IPS-18c (cell line): ENCODE measurements around the gene ATXN7.

Experiments
- H3K4me3 ChIP-seq: 2 replicates; pipeline ENCODE4 v1.7.0; 2013; ENCODE audit warnings: low read depth, mild to moderate bottlenecking, low read length, moderate library complexity; ENCODE audit not compliant: insufficient read depth
- H3K9me3 ChIP-seq: one replicate; pipeline ENCODE4 v1.6.1; 2013; ENCODE audit warnings: mild to moderate bottlenecking, low read length, moderate library complexity; ENCODE audit not compliant: control insufficient read depth, insufficient read depth

ATXN7 gene

DNA sequence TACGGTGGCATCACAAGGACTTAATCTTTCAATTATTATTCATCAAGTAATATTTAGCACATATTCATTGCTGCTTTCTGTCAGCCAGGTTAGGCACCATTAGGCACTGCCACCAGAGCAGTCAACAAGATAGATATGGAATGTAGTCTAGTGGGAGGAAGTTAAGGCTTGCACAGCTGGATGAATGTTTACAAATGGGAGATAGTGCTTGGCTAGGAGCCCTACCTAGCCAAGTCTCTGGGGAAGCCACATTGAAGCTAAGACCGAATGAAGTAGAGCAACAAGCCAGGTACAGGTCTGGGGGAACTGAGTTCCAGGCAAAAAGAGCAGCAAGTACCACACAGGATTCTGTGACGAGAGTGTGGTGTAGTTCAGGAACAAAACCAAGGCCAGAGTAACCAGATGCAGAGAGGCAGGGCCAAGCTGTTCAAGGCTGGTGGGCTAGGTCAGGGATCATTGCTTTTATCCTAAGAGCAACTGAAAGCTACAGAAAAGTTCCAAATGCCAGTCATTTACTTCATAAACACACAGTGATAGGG, 82.0 kb downstream of the ATXN7 start:
- no peak overlapping the region for H3K4me3 ChIP-seq
- H3K9me3 ChIP-seq: no peaks in the 10 kb centered on the region

DNA sequence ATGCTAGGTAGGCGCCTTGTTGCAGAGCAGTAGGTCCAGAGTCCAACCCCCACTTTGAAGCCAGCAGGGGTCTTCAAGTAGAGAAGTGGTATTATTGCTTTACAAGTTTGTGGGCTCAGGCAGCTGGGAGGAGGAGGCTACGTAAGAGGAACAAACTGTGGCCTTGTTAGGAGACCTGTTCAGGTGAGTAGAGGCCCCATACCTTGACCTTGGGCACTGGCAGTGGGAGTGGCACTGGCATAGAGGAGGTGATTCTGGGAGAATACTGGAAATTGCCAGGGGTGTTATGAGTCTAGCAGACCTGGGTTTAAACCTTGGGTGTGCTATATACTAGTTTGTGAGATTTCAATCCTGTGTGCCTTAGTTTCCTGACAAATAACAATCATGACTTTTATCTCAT, 83.1 kb downstream of the ATXN7 start:
- Histone ChIP-seq H3K4me3 (no peak overlapping the region), H3K9me3 (no peaks in the 10 kb centered on the region)

DNA sequence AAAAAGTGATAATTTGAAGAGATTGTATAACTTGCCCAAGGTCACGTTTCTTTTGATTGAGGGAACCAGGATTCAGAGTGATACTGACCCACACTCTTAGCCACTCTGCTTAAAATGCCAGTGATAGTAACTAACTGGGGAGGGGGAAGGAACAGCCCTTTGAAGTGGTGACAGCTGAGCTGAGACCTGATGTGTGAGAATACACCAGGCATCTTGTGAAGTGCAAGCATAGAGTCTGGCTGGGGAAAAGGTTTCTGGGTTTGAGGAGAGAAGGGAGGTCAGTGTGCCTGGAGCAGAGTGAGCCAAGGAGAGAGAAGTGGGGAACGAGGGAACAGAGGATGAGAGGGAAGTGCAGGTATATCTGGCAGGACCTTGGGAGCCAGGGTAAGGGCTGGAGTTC, 83.9 kb downstream of the ATXN7 start:
- no peaks in the 10 kb centered on the region for H3K9me3 ChIP-seq
- H3K4me3 ChIP-seq: no peak overlapping the region

DNA sequence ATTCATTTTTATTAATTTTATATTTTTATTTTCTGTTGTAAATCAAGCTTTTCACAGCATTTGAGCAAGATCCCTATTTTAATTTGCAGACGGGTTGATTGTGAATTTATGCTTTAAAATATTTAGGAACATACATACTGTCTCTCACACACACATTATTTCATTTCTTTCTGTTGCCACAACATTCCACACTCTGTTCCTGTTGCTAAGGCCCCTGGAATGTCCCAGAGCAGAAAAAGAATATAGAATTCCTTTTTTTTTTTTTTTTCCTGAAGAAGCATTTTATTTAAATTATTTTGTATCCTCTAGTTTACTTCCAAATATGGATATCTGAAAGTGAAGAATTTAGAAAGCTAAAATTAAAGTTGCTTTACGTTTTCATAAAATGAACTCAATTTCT, 85.3 kb downstream of the ATXN7 start:
- Histone ChIP-seq H3K4me3 (no peak overlapping the region), H3K9me3 (no peaks in the 10 kb centered on the region)

DNA sequence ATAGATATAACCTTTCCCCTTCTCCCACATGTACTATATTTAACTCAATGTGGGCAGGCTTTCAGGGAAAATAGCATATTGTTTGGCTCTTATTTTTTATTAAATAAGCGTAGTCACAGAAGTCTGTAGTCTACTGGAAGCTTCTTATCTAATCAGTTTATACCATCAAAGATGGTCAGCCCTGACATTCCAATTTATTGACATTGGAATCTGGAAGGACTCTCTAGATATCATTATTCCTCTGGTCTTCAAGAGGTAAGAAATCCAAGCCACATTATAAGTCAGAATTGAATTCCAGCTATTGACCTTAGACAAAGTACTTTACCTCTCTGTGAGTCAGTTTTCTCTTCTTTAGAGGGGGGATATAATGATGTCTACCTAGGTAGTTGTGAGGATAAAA, 87.0 kb downstream of the ATXN7 start:
- H3K4me3 ChIP-seq: no peak overlapping the region
- H3K9me3 ChIP-seq: no peaks in the 10 kb centered on the region

DNA sequence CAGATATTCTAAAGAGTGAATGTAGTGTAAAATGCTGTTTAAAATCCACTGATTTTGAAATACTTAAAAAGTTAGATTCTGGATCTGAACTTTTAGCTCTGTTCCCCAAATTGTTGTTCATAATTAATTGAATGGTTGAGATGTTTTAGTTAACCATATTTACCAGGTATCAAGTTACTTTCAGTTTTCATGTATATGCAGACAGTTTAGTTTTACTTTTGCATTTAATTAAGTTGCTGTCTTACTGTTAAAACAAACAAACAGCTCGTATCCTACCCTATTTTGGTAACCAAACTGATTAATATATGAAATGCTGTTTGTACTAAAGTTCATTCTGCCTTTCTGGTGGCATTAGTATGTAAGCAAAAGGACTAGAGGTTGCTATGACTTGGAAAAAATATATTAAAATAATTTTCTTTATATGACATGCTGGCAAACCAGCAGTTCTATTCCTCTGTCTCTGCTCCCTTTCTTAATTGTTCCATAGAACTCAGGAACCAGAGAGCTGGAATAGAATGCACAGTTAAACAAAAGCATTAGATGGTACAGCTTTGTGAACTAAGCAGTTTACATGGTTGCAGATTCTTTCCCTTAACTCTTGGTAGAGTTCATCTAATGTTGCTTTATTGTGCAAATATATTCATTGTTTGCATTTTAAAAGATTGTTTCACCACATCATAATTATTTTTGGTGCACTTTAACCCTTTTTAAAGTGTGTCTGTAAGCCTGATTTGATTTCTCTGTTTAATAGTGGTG, 88.0 kb downstream of the ATXN7 start:
- no peak overlapping the region for H3K4me3 ChIP-seq
- H3K9me3 ChIP-seq: no peaks in the 10 kb centered on the region

DNA sequence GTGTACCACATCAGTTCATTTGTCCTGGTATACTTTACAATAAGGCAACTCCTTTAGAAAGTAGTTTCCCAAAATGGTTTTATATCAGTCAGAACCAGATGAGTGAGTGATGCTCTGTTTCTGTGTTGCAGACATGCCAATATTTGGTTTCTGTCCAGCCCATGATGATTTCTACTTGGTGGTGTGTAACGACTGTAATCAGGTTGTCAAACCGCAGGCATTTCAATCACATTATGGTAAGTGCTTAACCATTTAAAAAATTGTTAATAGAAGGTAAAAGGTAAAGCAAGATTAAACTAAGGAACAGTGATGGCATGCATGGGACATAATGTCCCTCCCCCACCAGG, 88.6 kb downstream of the ATXN7 start:
- Histone ChIP-seq H3K4me3 (no peak overlapping the region), H3K9me3 (no peaks in the 10 kb centered on the region)

DNA sequence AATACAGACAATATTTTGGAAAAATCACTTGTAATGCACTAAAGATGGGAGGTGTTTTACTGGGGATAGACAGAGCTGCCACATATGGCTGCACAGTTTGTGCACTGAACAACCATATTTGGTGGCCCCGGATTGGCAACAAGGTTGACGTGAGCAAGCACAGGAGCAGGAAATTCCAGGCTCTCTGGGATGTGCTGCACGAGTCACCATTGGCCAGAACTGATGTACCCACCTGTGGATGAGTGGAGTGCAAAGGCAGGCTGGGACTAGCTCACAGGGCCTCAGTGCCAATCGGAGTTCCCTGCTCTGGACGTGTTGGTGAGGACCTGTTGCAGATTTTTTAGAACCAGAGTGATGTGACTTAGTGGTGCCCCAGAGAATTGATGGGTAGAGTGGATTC, 90.5 kb downstream of the ATXN7 start:
- Histone ChIP-seq H3K4me3 (no peak overlapping the region), H3K9me3 (no peaks in the 10 kb centered on the region)

DNA sequence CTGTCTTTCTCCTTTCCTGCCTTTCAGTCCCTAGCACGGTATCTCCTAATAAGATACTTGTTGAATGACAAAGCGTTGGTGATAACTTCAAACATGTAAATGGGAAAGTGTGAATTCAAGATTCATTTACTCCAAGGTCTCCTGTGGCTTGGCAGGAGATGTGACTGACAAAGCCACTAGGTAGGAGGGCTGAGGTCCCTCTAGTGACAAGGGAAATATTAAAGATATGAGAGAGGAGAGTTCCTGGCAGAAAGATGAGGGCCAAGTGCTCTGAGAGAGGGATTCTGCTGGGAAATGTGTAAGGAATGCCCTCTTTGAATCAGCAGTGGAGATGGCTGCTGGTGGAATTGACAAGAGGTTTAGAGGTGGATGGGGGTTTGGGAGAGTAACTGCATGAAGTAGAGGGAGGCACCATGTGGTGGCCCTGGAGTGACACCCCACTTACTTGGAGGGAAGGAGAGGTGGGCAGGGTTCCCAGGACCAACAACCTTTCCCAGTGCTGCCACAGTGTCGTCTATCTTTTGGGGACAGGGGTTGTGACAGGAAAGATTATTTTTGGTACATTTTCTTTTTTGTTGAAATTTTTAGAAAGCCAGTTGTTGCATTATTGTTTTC, 91.5 kb downstream of the ATXN7 start:
- Histone ChIP-seq H3K4me3 (no peak overlapping the region), H3K9me3 (no peaks in the 10 kb centered on the region)

DNA sequence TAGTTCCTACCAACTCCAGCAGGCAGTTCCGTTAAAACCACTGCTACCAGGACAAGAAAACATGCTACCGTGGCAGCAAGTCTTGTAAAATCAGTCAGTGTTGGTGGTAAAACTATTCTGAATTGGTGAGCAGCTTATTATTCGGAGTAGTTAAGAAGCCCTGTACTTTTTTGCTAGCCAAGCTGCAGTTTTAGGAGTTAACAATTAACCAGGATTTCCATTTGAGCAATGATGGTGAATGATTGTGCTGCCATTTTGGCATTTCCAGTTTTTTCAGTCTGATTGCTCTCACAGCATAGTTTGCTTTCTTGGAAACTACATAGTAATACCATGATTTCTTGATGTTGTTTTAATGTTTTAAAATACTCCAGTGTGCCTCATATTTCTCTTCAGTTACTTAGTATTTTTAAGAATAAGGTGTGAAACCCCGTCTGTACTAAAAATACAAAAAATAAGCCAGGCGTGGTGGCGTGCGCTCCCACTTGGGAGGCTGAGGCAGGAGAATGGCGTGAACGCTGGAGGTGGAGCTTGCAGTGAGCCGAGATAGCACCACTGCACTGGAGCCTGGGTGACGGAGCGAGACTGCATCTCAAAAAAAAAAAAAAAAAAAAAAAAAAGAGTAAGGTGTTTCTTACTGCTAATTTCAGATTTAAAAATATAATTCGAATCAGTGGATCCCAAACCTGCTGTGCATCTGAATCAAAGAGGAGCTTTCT, 92.3 kb downstream of the ATXN7 start:
- H3K4me3 ChIP-seq: no peak overlapping the region

DNA sequence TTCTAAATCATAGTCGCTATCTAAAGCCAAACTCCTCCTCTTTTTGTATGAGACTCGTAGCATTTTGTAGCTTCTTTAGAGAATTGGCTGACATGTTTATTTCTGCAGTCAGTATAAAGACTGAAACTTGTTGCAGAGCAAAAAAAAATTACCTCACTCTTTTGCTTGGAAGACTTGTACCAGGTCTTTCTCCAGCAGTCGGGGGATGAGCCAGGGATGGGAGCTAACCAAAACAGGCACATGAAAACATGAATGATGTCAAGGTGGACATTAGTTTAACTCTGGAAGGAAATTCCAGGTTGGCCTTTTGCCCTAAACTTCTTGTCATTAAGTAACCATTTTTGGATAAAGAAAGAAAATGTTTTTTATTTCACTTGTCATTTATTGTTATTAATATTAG, 95.5 kb downstream of the ATXN7 start:
- H3K9me3 ChIP-seq: no peaks in the 10 kb centered on the region

More for the DNA sequence above, 92.3 kb downstream of the ATXN7 start:
- H3K9me3 ChIP-seq: no peaks in the 10 kb centered on the region

DNA sequence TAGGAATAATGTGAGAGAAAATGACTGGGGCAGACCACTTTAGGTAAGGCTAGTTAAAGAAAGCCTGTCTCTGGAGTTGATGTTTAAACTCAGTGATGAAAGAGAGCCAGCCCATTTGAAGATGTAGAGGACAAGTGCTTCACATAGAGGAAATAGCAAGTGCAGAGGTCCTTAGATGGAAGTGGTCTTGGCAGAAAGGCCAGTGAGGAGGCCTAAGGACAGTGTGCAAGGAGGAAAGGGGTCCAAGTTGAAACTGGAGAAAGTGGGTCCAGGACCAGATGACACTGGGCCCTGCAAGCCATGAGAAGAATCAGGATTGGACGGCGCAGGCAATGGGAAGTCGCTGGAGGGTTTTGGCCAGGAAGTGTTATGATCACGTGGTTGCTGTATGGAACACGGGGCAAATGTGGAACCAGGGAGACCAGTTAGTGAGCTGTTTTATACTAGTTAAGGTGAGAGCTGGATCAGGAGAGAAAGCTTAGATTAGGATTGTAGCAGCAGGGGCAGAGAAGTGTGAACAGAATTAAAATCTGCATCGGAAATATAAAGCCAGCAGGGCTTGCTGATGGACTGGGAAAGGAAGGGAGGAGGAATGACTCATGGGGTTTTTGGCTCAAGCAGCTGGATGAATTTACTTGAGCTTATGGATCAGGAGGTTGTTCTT, 96.5 kb downstream of the ATXN7 start:
- Histone ChIP-seq H3K9me3 (no peaks in the 10 kb centered on the region), H3K4me3 (no peak overlapping the region)

More for the DNA sequence above, 95.5 kb downstream of the ATXN7 start:
- no peak overlapping the region for H3K4me3 ChIP-seq

DNA sequence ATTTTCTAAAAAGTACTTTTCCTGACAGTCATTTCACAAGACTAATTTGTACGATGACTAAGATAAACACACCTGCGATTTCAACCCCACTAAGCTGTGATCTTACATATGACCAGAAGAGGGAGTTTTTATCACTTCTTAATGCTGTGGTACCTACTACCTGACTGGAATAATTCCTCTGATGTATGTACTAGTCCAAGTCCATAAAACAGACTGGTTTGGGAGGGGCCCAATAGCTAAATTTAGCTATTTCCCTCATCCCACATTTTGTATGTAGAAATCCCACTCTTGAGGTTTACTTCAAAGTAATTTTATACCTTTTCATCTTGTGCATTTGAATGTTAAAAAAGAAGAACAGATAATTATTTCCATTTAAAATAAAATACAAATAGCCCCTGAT, 98.2 kb downstream of the ATXN7 start:
- no peaks in the 10 kb centered on the region for H3K9me3 ChIP-seq

DNA sequence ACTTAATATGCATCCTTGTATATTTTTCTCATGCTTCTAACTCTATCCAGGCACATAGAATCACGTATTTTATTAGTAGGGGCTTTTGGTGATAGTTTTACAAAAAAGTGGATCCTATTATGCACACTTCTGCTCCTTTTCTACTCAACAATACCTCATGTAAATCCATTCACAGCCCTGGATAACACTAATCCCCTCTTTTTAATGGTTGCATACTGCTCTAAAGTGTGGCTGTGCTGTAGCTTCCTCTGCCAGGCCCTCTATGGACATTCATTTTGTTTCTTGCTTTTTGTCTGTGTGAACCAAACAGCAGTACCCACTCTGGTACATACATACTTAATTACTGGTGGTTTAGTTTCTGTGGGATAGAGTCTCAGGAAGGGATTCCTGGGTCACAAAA, 99.8 kb downstream of the ATXN7 start:
- H3K9me3 ChIP-seq: no peaks in the 10 kb centered on the region
- H3K4me3 ChIP-seq: no peak overlapping the region

More for the DNA sequence above, 98.2 kb downstream of the ATXN7 start:
- no peak overlapping the region for H3K4me3 ChIP-seq

DNA sequence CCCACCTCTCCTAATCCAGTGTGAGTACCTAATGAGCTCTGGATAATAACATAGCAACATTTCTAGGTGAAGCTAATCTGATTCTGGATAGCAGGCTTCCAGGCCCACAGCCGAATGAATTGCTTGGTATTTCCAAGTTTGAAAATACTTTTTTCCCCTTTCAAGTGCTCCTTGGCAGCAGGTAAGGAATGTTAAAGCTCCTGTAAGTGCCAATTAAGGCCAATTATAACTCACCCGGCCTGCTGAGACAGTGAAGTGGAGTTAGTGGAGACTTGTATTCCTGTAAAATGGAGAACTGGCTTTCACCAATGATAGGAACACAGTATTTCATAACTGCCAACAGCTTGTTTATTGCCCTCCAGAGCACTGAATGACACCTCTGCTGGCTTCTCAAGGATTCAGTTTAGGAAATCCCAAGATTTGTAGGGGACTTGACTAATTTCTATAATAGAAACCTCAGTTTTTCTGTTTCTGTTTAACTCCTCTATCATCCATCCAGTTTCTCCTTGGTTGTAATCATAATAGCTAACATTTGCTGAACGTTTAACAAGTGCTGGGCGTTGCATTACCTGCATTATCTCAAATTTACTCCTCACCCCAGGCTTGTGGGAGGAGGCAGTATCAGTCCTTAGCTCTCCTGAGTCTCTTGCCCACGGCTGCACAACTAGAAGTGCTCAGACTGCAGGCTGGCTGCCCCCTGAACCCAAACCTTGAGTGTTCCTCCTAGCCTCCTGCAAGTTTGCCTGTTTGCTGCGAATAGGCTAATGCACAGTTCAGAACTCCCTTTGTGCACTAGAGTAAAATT, 101.2 kb downstream of the ATXN7 start:
- Histone ChIP-seq H3K4me3 (no peak overlapping the region), H3K9me3 (no peaks in the 10 kb centered on the region)

DNA sequence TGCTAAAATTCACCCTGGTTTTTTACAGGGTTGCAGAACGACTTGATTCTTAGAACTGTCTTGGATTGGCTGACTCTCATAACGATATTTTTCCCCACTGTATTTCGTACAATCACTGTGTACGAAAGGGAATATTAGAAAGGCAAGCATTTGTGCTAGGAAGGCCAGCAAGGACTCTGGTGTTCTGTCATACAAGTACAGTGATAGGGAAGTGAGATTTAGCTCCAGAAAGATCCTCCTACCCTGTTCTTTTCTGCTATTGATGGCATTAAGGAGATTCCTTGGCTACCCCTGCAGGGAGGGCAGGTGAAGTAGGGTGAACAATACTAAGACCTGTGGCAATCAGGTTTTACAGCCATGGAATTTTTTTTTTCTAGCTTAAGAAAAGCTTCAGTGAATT, 102.3 kb downstream of the ATXN7 start:
- H3K9me3 ChIP-seq: no peaks in the 10 kb centered on the region
- H3K4me3 ChIP-seq: no peak overlapping the region

DNA sequence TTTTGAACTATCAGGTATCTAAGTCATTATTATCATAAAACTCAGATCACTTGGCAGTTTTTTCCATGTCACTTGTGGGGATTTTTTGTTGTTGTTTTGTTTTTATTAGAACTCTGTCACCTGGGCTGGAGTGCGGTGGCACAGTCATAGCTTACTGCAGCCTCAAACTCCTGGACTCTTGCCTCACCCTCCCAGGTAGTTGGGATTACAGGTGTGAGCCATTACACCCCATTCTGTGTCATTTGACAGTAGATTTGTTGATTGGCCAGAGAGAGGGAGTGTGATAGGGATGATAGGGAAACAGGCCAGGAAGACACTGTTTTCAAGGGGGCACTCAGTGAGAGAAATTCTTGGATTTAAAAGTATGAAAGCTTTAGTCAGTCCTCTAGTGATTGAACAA, 103.2 kb downstream of the ATXN7 start:
- Histone ChIP-seq H3K4me3 (no peak overlapping the region), H3K9me3 (no peaks in the 10 kb centered on the region)
